Adrenal gland (tissue), 12 donors: Measurements from ENCODE around the gene CCDC198. TPM values are rescaled to one million over a fixed set of nuclear protein-coding genes. Genes with fewer than 3 reads are reported as not detected.

Experiments used
- DNase-seq, 7 donors: peaks; one replicate each; pipeline ENCODE4 v3.0.0-alpha.2; 2019 to 2020
- H3K27ac ChIP-seq, 5 donors: fragments of 200-600 bp; sonication (generic) in 4 of 5; 1 replicate in 3 of 5; 2 replicates in 2 of 5; pipeline versions ENCODE4 v1.5.1 to v1.8.0; 2016 to 2020; ENCODE audit warnings: mild to moderate bottlenecking in 1 of 5
- H3K27me3 ChIP-seq: fragments of 200-600 bp; 2 replicates; pipeline ENCODE4 v1.8.0; 2021
- H3K36me3 ChIP-seq, 2 donors: fragments of 200-600 bp; replicated peaks in 1 of 2; 1 replicate in 1 of 2; 2 replicates in 1 of 2; pipeline versions ENCODE4 v1.5.1 to v1.8.0; 2018 to 2022
- H3K4me1 ChIP-seq, 2 donors: fragments of 200-600 bp; replicated peaks in 1 of 2; 1 replicate in 1 of 2; 2 replicates in 1 of 2; pipeline versions ENCODE4 v1.5.1 to v1.8.0; 2018 to 2021
- H3K4me3 ChIP-seq, 4 donors: fragments of 200-600 bp; sonication (generic) in 3 of 4; one replicate each; pipeline ENCODE4 v1.5.1; 2016 to 2018
- H3K9me3 ChIP-seq, 3 donors: fragments of 200-600 bp; sonication (generic) in 1 of 3; replicated peaks in 1 of 3; 1 replicate in 2 of 3; 2 replicates in 1 of 3; pipeline versions ENCODE4 v1.5.1 to v1.8.0; 2016 to 2021
- CTCF ChIP-seq, 6 experiments: fragments of 450-650 bp in 4 of 6; fragments of 200-600 bp in 2 of 6; sonication (generic) in 1 of 6; IDR thresholded peaks; 1 replicate in 5 of 6; 2 replicates in 1 of 6; pipeline versions ENCODE4 v1.5.1 to v1.8.0; 2016 to 2021; ENCODE audit warnings: antibody characterized with exemption in 6 of 6, mild to moderate bottlenecking in 2 of 6, moderate library complexity in 1 of 6
- POLR2A ChIP-seq, 2 donors: fragments of 450-650 bp; IDR thresholded peaks; one replicate each; pipeline ENCODE4 v1.6.1; 2017; ENCODE audit warnings: antibody characterized with exemption in 2 of 2, mild to moderate bottlenecking in 2 of 2, moderate library complexity in 1 of 2
- WGBS, 4 donors: extraction: QIAGEN DNeasy Blood & Tissue Kit in 2 of 4; methylation state at CpG; one replicate each; pipeline versions ENCODE4 v1.1.5 to v1.1.7; 2013 to 2017; 5-methylcytosine and 5-hydroxymethylcytosine counted together
- intact Hi-C, 2 donors: fragments of 100-400 bp; cut with DNase I; formaldehyde crosslinking; loops; one replicate each; pipeline versions ENCODE4 v1.14.1 to v1.15.0; 2022 to 2023
- polyA plus RNA-seq, 3 donors: library from polyadenylated mRNA; stranded (reverse); fragments of 200-250 nt in 2 of 3; fragments of 350-450 nt in 1 of 3; fragmentation: Illumina TruSeq in 1 of 3; extraction: RNeasy Lipid Tissue Mini Kit (QIAGEN cat#74804) in 1 of 3; gene quantifications; one replicate each; pipeline ENCODE4 v1.2.3, GENCODE V29; 2013 to 2014
- total RNA-seq, 9 donors: library from RNA; depleted of rRNA in 4 of 9; stranded (reverse); fragments of >200 nt in 4 of 9; fragments of 120-200 nt in 1 of 9; fragmentation: NEBNext Ultra II Directional in 1 of 9; extraction: Animal tissue kit (Norgen Biotek cat#: 25700) in 1 of 9; gene quantifications; one replicate each; pipeline versions ENCODE4 v1.1.0 to v1.2.4, GENCODE V29; 2013 to 2023
- donor health status: healthy with polysubstance abuse.
- donor health status: Bipolar disorder and iron deficiency.
- donor health status: DM: yes; HTN: yes; CAD: no.
- donor health status: DM: no; HTN: no; CAD: no.
- donor health status: DM: no; HTN: no; CAD: no.
- donor health status: DM: yes; HTN: yes; CAD: no.

CCDC198 gene
- total and polyA plus RNA-seq, 12 donors: not detected

- Histone ChIP-seq H3K27ac (no peak overlapping the region), H3K4me3 (no peak overlapping the region), H3K36me3 (no peaks in the 10 kb centered on the region), H3K9me3 (no peaks in the 10 kb centered on the region), H3K4me1 (no peaks in the 10 kb centered on the region), H3K27me3 (no peaks in the 10 kb centered on the region)
- DNase-seq: no peak
- intact Hi-C loops: loop anchor here in 1 of 2 donors (5.0 kb wide), 1 partner anchor 587 kb away; no protein-coding TSS in a partner anchor
- TF ChIP-seq CTCF (IDR thresholded peaks at IDR 0.05) (no peak), POLR2A (IDR thresholded peaks at IDR 0.05) (no peak)
These were observed 8.0 kb downstream of the CCDC198 start for GRCh38 chr14:57485635-57486034.

- Histone ChIP-seq H3K27me3 (no peaks in the 10 kb centered on the region), H3K36me3 (no peaks in the 10 kb centered on the region), H3K4me1 (peaks cover 0 to 5% of the 10 kb centered on the region in 2 donors), H3K9me3 (no peaks in the 10 kb centered on the region), H3K27ac (no peak overlapping the region), H3K4me3 (no peak overlapping the region)
- DNase-seq: no peak
- TF ChIP-seq POLR2A (IDR thresholded peaks at IDR 0.05) (no peak), CTCF (IDR thresholded peaks at IDR 0.05) (no peak)
- WGBS, 4 donors: 39 to 62% (median 56%) methylated on average over 3 of the region's 3 CpGs
- intact Hi-C loops: no loop called here
These were observed 11.5 kb downstream of the CCDC198 start for GRCh38 chr14:57482120-57482519.

GRCh38 chr14:57480051-57480450 is 13.6 kb downstream of the CCDC198 start:
- Histone ChIP-seq H3K9me3 (no peaks in the 10 kb centered on the region), H3K4me1 (peaks cover 0 to 5% of the 10 kb centered on the region in 2 donors), H3K36me3 (no peaks in the 10 kb centered on the region), H3K27ac (no peak overlapping the region), H3K4me3 (no peak overlapping the region), H3K27me3 (no peaks in the 10 kb centered on the region)
- WGBS, 4 donors: 87 to 94% (median 89%) methylated on average over 1 of the region's 1 CpG
- DNase-seq: peak in 1 of 7 donors; percentile 29
- intact Hi-C loops: no loop called here
- TF ChIP-seq POLR2A (IDR thresholded peaks at IDR 0.05): no peak
- no peak for TF ChIP-seq CTCF (IDR thresholded peaks at IDR 0.05)

GRCh38 chr14:57479197-57479596 is 14.5 kb downstream of the CCDC198 start:
- WGBS, 4 donors: 45 to 90% (median 89%) methylated on average over 1 of the region's 1 CpG
- Histone ChIP-seq H3K4me3 (no peak overlapping the region), H3K27me3 (no peaks in the 10 kb centered on the region), H3K9me3 (no peaks in the 10 kb centered on the region), H3K27ac (no peak overlapping the region), H3K4me1 (peaks cover 0 to 5% of the 10 kb centered on the region in 2 donors), H3K36me3 (no peaks in the 10 kb centered on the region)
- TF ChIP-seq CTCF (IDR thresholded peaks at IDR 0.05) (no peak), POLR2A (IDR thresholded peaks at IDR 0.05) (no peak)
- DNase-seq: no peak
- intact Hi-C loops: no loop called here
